HUES64 (cell line): ENCODE results near the gene KRTAP10-7.
"Not testable (repeated sequence)": the region's sequence is repeated elsewhere in the genome, so short reads cannot be mapped to it uniquely, and the experiment has no call there.

Experiments
- H3K27ac ChIP-seq: 2 replicates; pipeline ENCODE4 v1.7.0; 2013; ENCODE audit warnings: low read depth, low read length, inconsistent platforms
- H3K27me3 ChIP-seq: 2 replicates; pipeline ENCODE4 v1.6.1; 2013; ENCODE audit warnings: mild to moderate bottlenecking, low read length; ENCODE audit not compliant: insufficient read depth
- H3K36me3 ChIP-seq: 2 replicates; pipeline ENCODE4 v1.6.1; 2013; ENCODE audit warnings: mild to moderate bottlenecking, low read length; ENCODE audit not compliant: insufficient read depth
- H3K4me1 ChIP-seq: 2 replicates; pipeline ENCODE4 v1.6.1; 2013; ENCODE audit warnings: mild to moderate bottlenecking, low read length, moderate library complexity; ENCODE audit not compliant: insufficient read depth
- H3K4me3 ChIP-seq: 2 replicates; pipeline ENCODE4 v1.5.1; 2013; ENCODE audit warnings: mild to moderate bottlenecking, low read length, moderate library complexity
- H3K9ac ChIP-seq: 2 replicates; pipeline ENCODE4 v1.6.1; 2013; ENCODE audit warnings: mild to moderate bottlenecking, low read depth, low read length
- H3K9me3 ChIP-seq: 2 replicates; pipeline ENCODE4 v1.6.1; 2013; ENCODE audit warnings: low read depth, low read length; ENCODE audit not compliant: insufficient read depth
- WGBS: fragments of 150-250, 120-280 bp; methylation state at CpG from one replicate; pipeline ENCODE4 v1.1.7; 2013; ENCODE audit warnings: missing lambda C conversion rate; 5-methylcytosine and 5-hydroxymethylcytosine counted together

Gene KRTAP10-7

GRCh38 chr21:44639331-44639655, 38.9 kb downstream of the KRTAP10-7 start:
- no peaks in the 10 kb centered on the region for H3K4me1 ChIP-seq
- no peak overlapping the region for H3K27ac ChIP-seq
- no peaks in the 10 kb centered on the region for H3K27me3 ChIP-seq
- no peak overlapping the region for H3K4me3 ChIP-seq
- WGBS: 95% methylated on average over 12 of the region's 12 CpGs
- peaks cover 7% of the 10 kb centered on the region for H3K9me3 ChIP-seq
- no peak overlapping the region for H3K9ac ChIP-seq
- no peaks in the 10 kb centered on the region for H3K36me3 ChIP-seq

GRCh38 chr21:44640761-44641160, 40.4 kb downstream of the KRTAP10-7 start:
- Histone ChIP-seq H3K9me3 (peaks cover 17% of the 10 kb centered on the region), H3K9ac (no peak overlapping the region), H3K36me3 (no peaks in the 10 kb centered on the region), H3K27ac (no peak overlapping the region), H3K4me1 (no peaks in the 10 kb centered on the region), H3K4me3 (no peak overlapping the region), H3K27me3 (no peaks in the 10 kb centered on the region)
- WGBS: 94% methylated on average over 5 of the region's 5 CpGs

DNA sequence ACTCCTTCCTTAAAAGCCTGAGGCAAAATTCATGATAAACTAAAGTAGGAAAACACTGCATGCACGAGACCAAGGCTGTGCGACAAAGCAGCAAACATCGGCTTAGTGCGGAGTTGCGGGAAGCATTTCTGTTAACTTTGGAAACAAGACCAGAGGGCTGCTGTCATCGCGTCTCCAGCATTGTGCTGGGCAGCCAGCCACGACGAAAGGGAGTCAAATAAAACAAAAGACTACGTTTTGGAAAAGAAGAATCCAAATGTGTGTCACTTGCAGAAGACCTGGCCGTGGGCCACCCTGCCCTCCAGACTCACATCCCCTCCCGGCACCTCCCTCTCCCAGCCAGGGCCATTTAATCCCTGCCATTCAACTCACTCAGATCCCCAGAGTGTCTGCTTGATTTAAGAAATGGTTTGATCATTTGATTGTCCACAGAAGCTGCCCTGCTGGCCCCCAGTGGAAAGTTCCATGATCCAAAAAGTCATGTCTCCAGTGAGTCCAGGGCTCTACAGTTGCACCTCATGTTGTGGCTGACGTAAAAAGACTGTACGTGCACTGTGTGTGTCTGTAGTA, 43.4 kb downstream of the KRTAP10-7 start:
- Histone ChIP-seq H3K27ac (no peak overlapping the region), H3K4me1 (no peaks in the 10 kb centered on the region), H3K9me3 (peaks cover 17% of the 10 kb centered on the region), H3K9ac (no peak overlapping the region), H3K4me3 (no peak overlapping the region), H3K36me3 (no peaks in the 10 kb centered on the region), H3K27me3 (no peaks in the 10 kb centered on the region)
- 91% methylated on average over 14 of the region's 14 CpGs for WGBS

DNA sequence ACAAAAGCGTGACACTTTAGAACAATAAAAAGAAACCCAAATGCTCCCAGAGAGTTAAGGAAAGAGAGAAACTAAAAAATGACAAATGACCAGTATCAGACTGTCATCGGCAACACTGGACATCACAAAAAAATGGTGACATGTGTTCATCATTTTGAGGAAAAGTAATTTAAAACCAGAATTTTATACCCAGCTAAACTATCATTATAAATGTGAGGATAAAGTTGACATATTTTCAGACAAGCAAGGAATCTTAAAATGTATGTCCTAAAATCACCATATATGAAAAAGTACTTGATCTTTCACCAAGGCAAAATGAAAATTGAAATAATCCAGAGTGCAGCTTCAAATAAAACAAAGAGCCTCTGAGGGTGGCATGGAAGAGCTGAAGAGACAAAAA, 44.5 kb downstream of the KRTAP10-7 start:
- Histone ChIP-seq H3K4me1 (no peaks in the 10 kb centered on the region), H3K36me3 (no peaks in the 10 kb centered on the region), H3K4me3 (no peak overlapping the region), H3K27me3 (no peaks in the 10 kb centered on the region), H3K9me3 (peaks cover 17% of the 10 kb centered on the region), H3K27ac (no peak overlapping the region), H3K9ac (no peak overlapping the region)
- WGBS: 100% methylated on average over 1 of the region's 2 CpGs

GRCh38 chr21:44646366-44647221, 46.2 kb downstream of the KRTAP10-7 start, which contains the start of gene KRTAP10-11:
Gene KRTAP10-11, plus strand, starts transcription at chr21:44646414. Its CDS starts 45 bp downstream, at chr21:44646459.
- peaks cover 17% of the 10 kb centered on the region for H3K9me3 ChIP-seq
- H3K27me3 ChIP-seq, H3K4me1 ChIP-seq, H3K27ac ChIP-seq, H3K9ac ChIP-seq, H3K4me3 ChIP-seq, H3K36me3 ChIP-seq: not testable (repeated sequence)
- 87% methylated on average over 21 of the region's 21 CpGs for WGBS

- H3K27me3 ChIP-seq: no peaks in the 10 kb centered on the region
- WGBS: 81% methylated on average over 8 of the region's 8 CpGs
- no peak overlapping the region for H3K9ac ChIP-seq
- no peak overlapping the region for H3K27ac ChIP-seq
- H3K4me3 ChIP-seq: no peak overlapping the region
- H3K4me1 ChIP-seq: no peaks in the 10 kb centered on the region
- H3K9me3 ChIP-seq: peaks cover 17% of the 10 kb centered on the region
- H3K36me3 ChIP-seq: no peaks in the 10 kb centered on the region
Measured at GRCh38 chr21:44647222-44647552, 46.8 kb downstream of the KRTAP10-7 start.

DNA sequence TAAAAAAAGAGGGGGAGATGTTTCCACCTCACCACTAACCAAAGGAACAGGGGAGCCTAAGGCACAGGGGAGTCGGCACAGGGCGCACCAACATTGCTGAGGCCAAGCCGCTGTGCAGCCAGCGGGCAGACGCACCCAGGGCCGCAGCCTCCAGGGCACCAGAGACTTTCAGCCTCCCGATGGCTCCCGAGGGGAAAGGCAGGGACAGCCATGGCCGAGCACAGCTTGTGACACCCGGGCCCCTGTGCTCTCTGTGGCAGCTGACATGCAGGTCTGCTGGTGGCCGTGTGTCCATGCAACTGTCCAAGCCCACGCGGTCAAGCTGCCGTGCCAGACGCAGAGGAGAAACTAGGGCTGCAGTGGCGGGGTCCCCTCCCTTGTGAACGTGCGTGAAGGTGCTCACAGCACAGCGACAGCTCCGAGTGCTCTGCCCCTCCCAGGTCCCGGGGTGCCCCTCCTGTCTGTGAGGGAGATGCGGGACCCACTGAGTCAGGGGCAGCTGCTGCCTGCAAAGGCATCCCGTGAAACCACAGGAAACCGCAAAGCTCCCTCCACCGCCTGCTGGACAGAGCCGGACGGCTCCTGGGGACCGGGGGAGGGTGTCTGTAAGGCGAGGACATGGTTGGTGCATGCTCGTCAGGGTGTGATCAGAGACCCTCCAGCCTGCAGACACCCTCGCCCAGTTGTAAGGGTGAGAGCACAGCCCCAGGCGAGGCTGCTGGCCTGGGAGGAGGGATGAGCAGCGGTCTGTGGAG, 48.3 kb downstream of the KRTAP10-7 start:
- 92% methylated on average over 33 of the region's 33 CpGs for WGBS
- no peaks in the 10 kb centered on the region for H3K4me1 ChIP-seq
- H3K27ac ChIP-seq: no peak overlapping the region
- H3K4me3 ChIP-seq: no peak overlapping the region
- no peaks in the 10 kb centered on the region for H3K36me3 ChIP-seq
- H3K9me3 ChIP-seq: peaks cover 14% of the 10 kb centered on the region
- no peaks in the 10 kb centered on the region for H3K27me3 ChIP-seq
- no peak overlapping the region for H3K9ac ChIP-seq

- no peak overlapping the region for H3K4me3 ChIP-seq
- H3K9ac ChIP-seq: no peak overlapping the region
- H3K27ac ChIP-seq: no peak overlapping the region
- no peaks in the 10 kb centered on the region for H3K27me3 ChIP-seq
- H3K36me3 ChIP-seq: no peaks in the 10 kb centered on the region
- peaks cover 6% of the 10 kb centered on the region; the same call in 1 of the 2 replicates for H3K9me3 ChIP-seq
- WGBS: 94% methylated on average over 18 of the region's 18 CpGs
- H3K4me1 ChIP-seq: no peaks in the 10 kb centered on the region
Measured at GRCh38 chr21:44649521-44650100, 49.2 kb downstream of the KRTAP10-7 start.

GRCh38 chr21:44650265-44650972, 50.0 kb downstream of the KRTAP10-7 start:
- Histone ChIP-seq H3K4me1 (no peaks in the 10 kb centered on the region), H3K9ac (no peak overlapping the region), H3K27me3 (no peaks in the 10 kb centered on the region), H3K27ac (no peak overlapping the region), H3K4me3 (no peak overlapping the region), H3K36me3 (no peaks in the 10 kb centered on the region), H3K9me3 (no peaks in the 10 kb centered on the region)
- WGBS: 92% methylated on average over 20 of the region's 20 CpGs

DNA sequence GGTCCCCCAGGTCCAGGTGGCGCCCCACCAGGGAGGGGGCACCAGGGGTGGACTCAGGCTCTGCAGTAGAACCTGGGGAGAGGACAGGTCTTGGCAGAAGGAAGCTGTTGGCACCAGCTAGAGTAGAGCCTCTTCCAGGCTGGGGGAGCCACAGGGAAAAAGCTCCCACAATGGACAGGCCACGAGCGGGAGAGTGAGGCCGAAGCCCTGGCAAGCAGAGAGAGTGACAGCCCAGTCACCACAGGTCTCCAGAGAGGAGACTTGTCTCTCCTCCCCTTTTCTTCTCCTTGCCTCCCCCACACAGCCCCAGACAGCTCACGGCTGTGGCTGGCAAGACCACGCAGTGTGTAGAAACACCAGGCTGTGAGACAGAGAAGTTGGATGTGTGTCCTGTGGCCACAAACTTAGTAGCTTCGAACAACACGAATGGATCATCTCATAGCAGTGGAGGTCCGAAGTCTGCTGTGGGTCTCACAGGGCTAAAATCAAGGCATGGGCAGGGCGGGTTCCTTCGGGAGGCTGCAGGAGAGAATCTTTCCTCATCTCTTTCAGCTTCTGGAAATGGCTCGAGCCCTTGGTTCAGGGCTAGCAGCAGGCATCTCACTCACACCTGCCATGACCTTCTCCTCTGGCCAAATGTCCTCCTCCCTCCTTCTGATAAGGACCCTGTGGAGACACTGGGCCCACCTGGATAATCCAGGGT, 50.7 kb downstream of the KRTAP10-7 start:
- Histone ChIP-seq H3K27ac (no peak overlapping the region), H3K4me3 (no peak overlapping the region), H3K27me3 (no peaks in the 10 kb centered on the region), H3K4me1 (no peaks in the 10 kb centered on the region), H3K36me3 (no peaks in the 10 kb centered on the region), H3K9ac (no peak overlapping the region), H3K9me3 (no peaks in the 10 kb centered on the region)
- WGBS: 95% methylated on average over 12 of the region's 12 CpGs
